Femur (tissue), 1 donor: ENCODE data around the gene VPS16.
A peak's percentile ranks its signal among the peaks of the same experiment; 100 is the strongest.

Source experiments
- DNase-seq: peaks from one replicate; pipeline ENCODE4 v3.0.0-alpha.2; 2017

The VPS16 gene

GRCh38 chr20:2840138-2840966 lies at the start of gene VPS16, which contains the start of gene PCED1A:
VPS16 (plus strand) TSS chr20:2840745; CDS start chr20:2840775, 30 bp downstream.
PCED1A (minus strand) TSS chr20:2840655; CDS start chr20:2839912, 743 bp downstream.
- DNase-seq = peak; percentile 95

- no peak for DNase-seq
Measured at GRCh38 chr20:2793471-2793870, 47.1 kb upstream of the VPS16 start.

- no peak for DNase-seq
Measured at GRCh38 chr20:2794202-2794748, 46.3 kb upstream of the VPS16 start.

GRCh38 chr20:2794866-2795447 lies 45.6 kb upstream of the VPS16 start:
- DNase-seq = no peak

- no peak for DNase-seq
Measured at GRCh38 chr20:2795451-2795850, 45.1 kb upstream of the VPS16 start.

GRCh38 chr20:2796011-2796660 lies 44.4 kb upstream of the VPS16 start:
- DNase-seq = no peak

- DNase-seq = no peak
Measured at GRCh38 chr20:2797136-2797983, 43.2 kb upstream of the VPS16 start.

- no peak for DNase-seq
Measured at GRCh38 chr20:2798095-2798805, 42.3 kb upstream of the VPS16 start.

GRCh38 chr20:2798814-2799213 lies 41.7 kb upstream of the VPS16 start:
- peak; percentile 24 for DNase-seq

GRCh38 chr20:2799271-2799670 lies 41.3 kb upstream of the VPS16 start:
- no peak for DNase-seq

- DNase-seq = peak; percentile 58
Measured at GRCh38 chr20:2799688-2800520, 40.6 kb upstream of the VPS16 start.

- DNase-seq = peak; percentile 80
Measured at GRCh38 chr20:2800521-2801285, 39.8 kb upstream of the VPS16 start, which contains the start of gene CPXM1. CPXM1 (minus strand) TSS chr20:2800627; CDS start chr20:2800572, 55 bp downstream.

- DNase-seq = no peak
Measured at GRCh38 chr20:2801286-2801728, 39.2 kb upstream of the VPS16 start.

GRCh38 chr20:2804041-2804828 lies 36.3 kb upstream of the VPS16 start:
- DNase-seq = no peak

- peak; percentile 27 for DNase-seq
Measured at GRCh38 chr20:2804852-2805688, 35.5 kb upstream of the VPS16 start.

- no peak for DNase-seq
Measured at GRCh38 chr20:2805689-2806350, 34.7 kb upstream of the VPS16 start.

- no peak for DNase-seq
Measured at GRCh38 chr20:2806351-2806701, 34.2 kb upstream of the VPS16 start.

GRCh38 chr20:2807019-2807418 lies 33.5 kb upstream of the VPS16 start:
- DNase-seq = no peak
